ENCODE results near the gene GATAD2B.
"Not testable (repeated sequence)": the region's sequence is repeated elsewhere in the genome, so short reads cannot be mapped to it uniquely, and the experiment has no call there.

DNA sequence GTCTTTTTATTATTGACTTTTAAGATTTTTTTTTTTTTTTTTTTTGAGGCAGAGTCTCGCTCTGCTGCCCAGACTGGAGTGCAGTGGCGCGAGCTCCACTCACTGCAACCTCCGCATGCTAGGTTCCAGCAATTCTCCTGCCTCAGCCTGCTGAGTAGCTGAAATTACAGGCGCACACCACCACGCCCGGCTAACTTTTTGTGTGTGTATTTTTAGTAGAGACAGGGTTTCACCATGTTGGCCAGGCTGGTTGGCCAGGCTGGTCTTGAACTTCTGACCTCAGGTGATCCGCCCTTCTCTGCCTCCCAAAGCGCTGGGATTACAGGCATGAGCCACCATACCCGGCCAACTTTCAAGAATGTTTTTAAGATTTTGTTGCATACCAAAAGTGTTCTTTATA, 156.1 kb downstream of the GATAD2B start:
- not testable (repeated sequence) for TF ChIP-seq CBX2 (IDR thresholded peaks at IDR 0.05; ENCODE audit: borderline replicate concordance, low read depth); ESRRA (IDR thresholded peaks at IDR 0.05; ENCODE audit: borderline replicate concordance, low read length); RFX5 (IDR thresholded peaks at IDR 0.05); POLR2A (IDR thresholded peaks at IDR 0.05; ENCODE audit: low read length); CEBPB (IDR thresholded peaks at IDR 0.05); EP300 (IDR thresholded peaks at IDR 0.05)
- TF ChIP-seq, protein P1, sequence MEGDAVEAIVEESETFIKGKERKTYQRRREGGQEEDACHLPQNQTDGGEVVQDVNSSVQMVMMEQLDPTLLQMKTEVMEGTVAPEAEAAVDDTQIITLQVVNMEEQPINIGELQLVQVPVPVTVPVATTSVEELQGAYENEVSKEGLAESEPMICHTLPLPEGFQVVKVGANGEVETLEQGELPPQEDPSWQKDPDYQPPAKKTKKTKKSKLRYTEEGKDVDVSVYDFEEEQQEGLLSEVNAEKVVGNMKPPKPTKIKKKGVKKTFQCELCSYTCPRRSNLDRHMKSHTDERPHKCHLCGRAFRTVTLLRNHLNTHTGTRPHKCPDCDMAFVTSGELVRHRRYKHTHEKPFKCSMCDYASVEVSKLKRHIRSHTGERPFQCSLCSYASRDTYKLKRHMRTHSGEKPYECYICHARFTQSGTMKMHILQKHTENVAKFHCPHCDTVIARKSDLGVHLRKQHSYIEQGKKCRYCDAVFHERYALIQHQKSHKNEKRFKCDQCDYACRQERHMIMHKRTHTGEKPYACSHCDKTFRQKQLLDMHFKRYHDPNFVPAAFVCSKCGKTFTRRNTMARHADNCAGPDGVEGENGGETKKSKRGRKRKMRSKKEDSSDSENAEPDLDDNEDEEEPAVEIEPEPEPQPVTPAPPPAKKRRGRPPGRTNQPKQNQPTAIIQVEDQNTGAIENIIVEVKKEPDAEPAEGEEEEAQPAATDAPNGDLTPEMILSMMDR (IDR thresholded peaks at IDR 0.05): not testable (repeated sequence)
- TF ChIP-seq, protein P2, sequence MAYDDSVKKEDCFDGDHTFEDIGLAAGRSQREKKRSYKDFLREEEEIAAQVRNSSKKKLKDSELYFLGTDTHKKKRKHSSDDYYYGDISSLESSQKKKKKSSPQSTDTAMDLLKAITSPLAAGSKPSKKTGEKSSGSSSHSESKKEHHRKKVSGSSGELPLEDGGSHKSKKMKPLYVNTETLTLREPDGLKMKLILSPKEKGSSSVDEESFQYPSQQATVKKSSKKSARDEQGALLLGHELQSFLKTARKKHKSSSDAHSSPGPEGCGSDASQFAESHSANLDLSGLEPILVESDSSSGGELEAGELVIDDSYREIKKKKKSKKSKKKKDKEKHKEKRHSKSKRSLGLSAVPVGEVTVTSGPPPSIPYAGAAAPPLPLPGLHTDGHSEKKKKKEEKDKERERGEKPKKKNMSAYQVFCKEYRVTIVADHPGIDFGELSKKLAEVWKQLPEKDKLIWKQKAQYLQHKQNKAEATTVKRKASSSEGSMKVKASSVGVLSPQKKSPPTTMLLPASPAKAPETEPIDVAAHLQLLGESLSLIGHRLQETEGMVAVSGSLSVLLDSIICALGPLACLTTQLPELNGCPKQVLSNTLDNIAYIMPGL (CRISPR knock-in tag; IDR thresholded peaks at IDR 0.05; ENCODE audit: borderline replicate concordance): not testable (repeated sequence)
